PC-3 (cell line): ENCODE results near the gene GPR25.

Experiments used
- CTCF ChIP-seq: fragments of 300-600 bp; sonication (generic); conservative IDR thresholded peaks from 2 replicates; pipeline ENCODE4 v1.5.1; 2017; ENCODE audit warnings: antibody characterized with exemption, low read depth, mild to moderate bottlenecking, low read length
- EZH2 ChIP-seq: fragments of 300-600 bp; sonication (generic); IDR thresholded peaks from one replicate; pipeline ENCODE4 v1.6.1; 2017; ENCODE audit warnings: antibody characterized with exemption, mild to moderate bottlenecking, low read length; ENCODE audit not compliant: unreplicated experiment
- EZH2phosphoT487 ChIP-seq: fragments of 300-600 bp; sonication (generic); IDR thresholded peaks from 2 replicates; pipeline ENCODE4 v1.6.1; 2018; ENCODE audit warnings: mild to moderate bottlenecking, antibody characterized with exemption, low read length, borderline replicate concordance

GRCh38 chr1:200875416-200875815 is 2.6 kb downstream of the GPR25 start:
- TF ChIP-seq CTCF (no peak), EZH2 (no peak), EZH2phosphoT487 (no peak)
